SK-N-SH treated with all-trans-retinoic acid at 6 μM for 48 hours (cell line): ENCODE measurements around the gene OTUD1.

ENCODE experiments used
- ARNTL ChIP-seq: fragments of 450-650 bp; formaldehyde crosslinking; IDR thresholded peaks from 2 replicates; pipeline ENCODE4 v1.5.0; 2020; ENCODE audit warnings: low read depth, mild to moderate bottlenecking, moderate library complexity, borderline replicate concordance
- CREB5 ChIP-seq: fragments of 250-450 bp; sonication (Bioruptor Pico); IDR thresholded peaks from 2 replicates; pipeline ENCODE4 v1.5.1; 2020; ENCODE audit warnings: low read depth, mild to moderate bottlenecking, moderate library complexity
- ESRRG ChIP-seq: fragments of 250-450 bp; sonication (Bioruptor Pico); IDR thresholded peaks from 2 replicates; pipeline ENCODE4 v1.6.1; 2021; ENCODE audit warnings: mild to moderate bottlenecking
- PATZ1 ChIP-seq: fragments of 250-450 bp; sonication (Bioruptor Pico); IDR thresholded peaks from 2 replicates; pipeline ENCODE4 v1.8.0; 2020; ENCODE audit warnings: mild to moderate bottlenecking, moderate library complexity, borderline replicate concordance
- PPARA ChIP-seq: fragments of 250-450 bp; sonication (Bioruptor Pico); IDR thresholded peaks from 2 replicates; pipeline ENCODE4 v1.5.0; 2020; ENCODE audit warnings: mild to moderate bottlenecking, borderline replicate concordance
- RARB ChIP-seq: fragments of 250-450 bp; sonication (Bioruptor Pico); IDR thresholded peaks from 2 replicates; pipeline ENCODE4 v1.8.0; 2021; ENCODE audit warnings: mild to moderate bottlenecking, moderate library complexity
- TCF4 ChIP-seq: fragments of 250-450 bp; sonication (Bioruptor Pico); IDR thresholded peaks from 2 replicates; pipeline ENCODE4 v1.8.0; 2021; ENCODE audit warnings: mild to moderate bottlenecking, moderate library complexity, borderline replicate concordance
- ZFP3 ChIP-seq: fragments of 250-450 bp; sonication (Bioruptor Pico); IDR thresholded peaks from 2 replicates; pipeline ENCODE4 v1.5.0; 2020; ENCODE audit warnings: mild to moderate bottlenecking, moderate library complexity
- ZFP30 ChIP-seq: fragments of 450-650 bp; formaldehyde crosslinking; IDR thresholded peaks from 2 replicates; pipeline ENCODE4 v1.5.0; 2022; ENCODE audit warnings: mild to moderate bottlenecking, moderate library complexity
- ZNF70 ChIP-seq: fragments of 450-650 bp; formaldehyde crosslinking; IDR thresholded peaks from 2 replicates; pipeline ENCODE4 v1.5.0; 2020; ENCODE audit warnings: mild to moderate bottlenecking, moderate library complexity
- TF ChIP-seq, protein P1 (sequence below): fragments of 250-450 bp; sonication (Bioruptor Pico); IDR thresholded peaks from 2 replicates; pipeline ENCODE4 v1.8.0; 2021; ENCODE audit warnings: low read depth, mild to moderate bottlenecking, moderate library complexity, borderline replicate concordance

DNA sequence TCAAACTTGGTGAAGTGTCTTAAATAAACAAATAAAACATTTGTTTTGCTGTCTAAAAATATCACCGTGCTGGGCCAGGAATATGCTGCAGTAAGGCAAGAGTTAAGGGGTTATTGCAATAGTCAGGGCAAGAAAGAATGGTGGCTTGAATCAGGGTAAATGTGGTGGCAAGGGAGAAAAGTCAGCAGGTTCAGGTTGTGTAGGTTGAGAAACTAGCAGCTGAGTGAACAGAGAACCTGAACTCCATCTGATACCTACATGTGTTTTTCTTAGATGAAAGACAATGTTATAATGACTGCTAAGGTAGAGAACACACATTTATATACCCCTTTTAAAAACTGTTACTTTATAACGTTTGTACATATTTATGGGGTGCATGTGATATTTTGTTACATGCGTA is 28.7 kb downstream of the OTUD1 start:
- TF ChIP-seq ESRRG (CRISPR knock-in tag) (no peak), PATZ1 (CRISPR knock-in tag) (no peak), RARB (CRISPR knock-in tag) (no peak), ZFP3 (CRISPR knock-in tag) (no peak), ARNTL (CRISPR knock-in tag) (no peak), CREB5 (no peak), TCF4 (no peak), ZNF70 (CRISPR knock-in tag) (no peak), ZFP30 (CRISPR knock-in tag) (no peak), PPARA (no peak)
- TF ChIP-seq, protein P1, sequence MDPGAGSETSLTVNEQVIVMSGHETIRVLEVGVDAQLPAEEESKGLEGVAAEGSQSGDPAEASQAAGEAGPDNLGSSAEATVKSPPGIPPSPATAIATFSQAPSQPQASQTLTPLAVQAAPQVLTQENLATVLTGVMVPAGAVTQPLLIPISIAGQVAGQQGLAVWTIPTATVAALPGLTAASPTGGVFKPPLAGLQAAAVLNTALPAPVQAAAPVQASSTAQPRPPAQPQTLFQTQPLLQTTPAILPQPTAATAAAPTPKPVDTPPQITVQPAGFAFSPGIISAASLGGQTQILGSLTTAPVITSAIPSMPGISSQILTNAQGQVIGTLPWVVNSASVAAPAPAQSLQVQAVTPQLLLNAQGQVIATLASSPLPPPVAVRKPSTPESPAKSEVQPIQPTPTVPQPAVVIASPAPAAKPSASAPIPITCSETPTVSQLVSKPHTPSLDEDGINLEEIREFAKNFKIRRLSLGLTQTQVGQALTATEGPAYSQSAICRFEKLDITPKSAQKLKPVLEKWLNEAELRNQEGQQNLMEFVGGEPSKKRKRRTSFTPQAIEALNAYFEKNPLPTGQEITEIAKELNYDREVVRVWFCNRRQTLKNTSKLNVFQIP (CRISPR knock-in tag), result no peak
